Endothelial cell of umbilical vein (primary cell): ENCODE results near the gene TMEM109. TPM values are rescaled to one million over a fixed set of nuclear protein-coding genes. Genes with fewer than 3 reads are reported as not detected.

ENCODE experiments used
- BruUV-seq: library from RNA; stranded (reverse); fragments of 400-500 nt; replicated peaks from 2 replicates; lab custom pipeline; 2021; lab: Mats Ljungman, UMichigan
- CTCF ChIA-PET: fragments of 300-600, 350-600 bp; sonication (Branson Sonifier 250); formaldehyde crosslinking; loops from one replicate; lab custom pipeline; 2021; ENCODE audit warnings: antibody characterized with exemption, inconsistent platforms; lab: Charles Lee
- POLR2A ChIA-PET: fragments of 300-600, 350-600 bp; sonication (Branson Sonifier 250); formaldehyde crosslinking; loops from one replicate; lab custom pipeline; 2021; ENCODE audit warnings: antibody characterized with exemption, inconsistent platforms; lab: Charles Lee
- DNase-seq: peaks from one replicate; pipeline ENCODE4 v3.0.0-alpha.2; 2011; ENCODE audit warnings: low read depth, low spot score
- FAIRE-seq: peaks from 2 replicates; lab custom pipeline; 2011; peaks lifted over from hg19 to GRCh38; lab: Jason Lieb, UNC
- H2AFZ ChIP-seq: 2 replicates; pipeline ENCODE4 v1.6.0; 2012; ENCODE audit warnings: low read depth, low read length, control low read depth, inconsistent platforms
- H3K27ac ChIP-seq: 2 replicates; pipeline ENCODE4 v1.5.1; 2011; ENCODE audit warnings: low read depth, mild to moderate bottlenecking, control low read depth, low read length, moderate library complexity; ENCODE audit not compliant: insufficient read depth
- H3K27me3 ChIP-seq, 2 experiments: 2 replicates each; pipeline versions ENCODE4 v1.6.0 to v1.6.1; 2011; ENCODE audit warnings: low read length in 2 of 2, mixed read lengths in 1 of 2; ENCODE audit not compliant: control insufficient read depth in 2 of 2, insufficient read depth in 2 of 2
- H3K36me3 ChIP-seq, 2 experiments: 2 replicates in 1 of 2; 3 replicates in 1 of 2; pipeline ENCODE4 v1.5.1; 2011; ENCODE audit warnings: low read length in 2 of 2, mild to moderate bottlenecking in 1 of 2, moderate library complexity in 1 of 2; ENCODE audit not compliant: control insufficient read depth in 2 of 2, insufficient read depth in 2 of 2; ENCODE audit errors: extremely low read depth in 1 of 2
- H3K4me1 ChIP-seq: 3 replicates; pipeline ENCODE4 v1.5.1; 2011; ENCODE audit warnings: mild to moderate bottlenecking, low read length; ENCODE audit not compliant: control insufficient read depth, insufficient read depth; ENCODE audit errors: extremely low read depth
- H3K4me2 ChIP-seq: 2 replicates; pipeline ENCODE4 v1.6.1; 2011; ENCODE audit warnings: low read length, control low read depth, mixed read lengths; ENCODE audit not compliant: insufficient read depth
- H3K4me3 ChIP-seq, 3 experiments: fragments of 200-600 bp in 1 of 3; sonication (generic), shearing (Covaris generic) in 1 of 3; replicated peaks in 1 of 3; 2 replicates each; pipeline ENCODE4 v1.5.1; 2011 to 2016; ENCODE audit warnings: control low read depth in 3 of 3, low read length in 3 of 3, mild to moderate bottlenecking in 2 of 3, inconsistent platforms in 1 of 3, low read depth in 1 of 3, moderate library complexity in 1 of 3; ENCODE audit not compliant: insufficient read depth in 1 of 3
- H3K79me2 ChIP-seq: 2 replicates; pipeline ENCODE4 v1.6.0; 2012; ENCODE audit warnings: low read length, inconsistent platforms; ENCODE audit not compliant: control insufficient read depth, insufficient read depth
- H3K9ac ChIP-seq: replicated peaks from 2 replicates; pipeline ENCODE3; 2011; ENCODE audit warnings: low read length, control low read depth; ENCODE audit not compliant: insufficient read depth; ENCODE audit errors: extremely low read depth
- H3K9me1 ChIP-seq: replicated peaks from 3 replicates; pipeline ENCODE4 v1.6.0; 2011; ENCODE audit warnings: mild to moderate bottlenecking, low read length; ENCODE audit not compliant: control insufficient read depth, insufficient read depth; ENCODE audit errors: extremely low read depth
- H3K9me3 ChIP-seq: replicated peaks from 2 replicates; pipeline ENCODE4 v1.5.1; 2012; ENCODE audit warnings: low read length, inconsistent platforms; ENCODE audit not compliant: control insufficient read depth, insufficient read depth
- H4K20me1 ChIP-seq: replicated peaks from 2 replicates; pipeline ENCODE3; 2011; ENCODE audit warnings: mild to moderate bottlenecking, low read length; ENCODE audit not compliant: control insufficient read depth, insufficient read depth; ENCODE audit errors: extremely low read depth
- CTCF ChIP-seq, 2 donors: IDR thresholded peaks; 1 replicate in 1 of 2; 2 replicates in 1 of 2; pipeline ENCODE4 v1.5.1; 2011; ENCODE audit warnings: low read length in 2 of 2, mild to moderate bottlenecking in 2 of 2, moderate library complexity in 2 of 2, control low read depth in 1 of 2, inconsistent platforms in 1 of 2, low read depth in 1 of 2; ENCODE audit not compliant: insufficient read depth in 1 of 2; ENCODE audit errors: extremely low read depth in 1 of 2
- EZH2 ChIP-seq: IDR thresholded peaks from 2 replicates; pipeline ENCODE4 v1.6.1; 2012; ENCODE audit warnings: borderline replicate concordance, low read depth, mild to moderate bottlenecking, moderate library complexity, low read length, inconsistent platforms; ENCODE audit not compliant: severe bottlenecking
- FOS ChIP-seq: IDR thresholded peaks from 2 replicates; pipeline ENCODE4 v1.6.1; 2011; ENCODE audit warnings: mild to moderate bottlenecking, low read length, moderate library complexity, borderline replicate concordance; ENCODE audit not compliant: insufficient read depth
- GATA2 ChIP-seq: IDR thresholded peaks from 2 replicates; pipeline ENCODE4 v1.7.0; 2011; ENCODE audit warnings: low read depth, mild to moderate bottlenecking, moderate library complexity, mixed read lengths, low read length; ENCODE audit not compliant: insufficient read length, insufficient read depth
- JUN ChIP-seq: IDR thresholded peaks from 2 replicates; pipeline ENCODE4 v1.6.1; 2011; ENCODE audit warnings: borderline replicate concordance, low read depth; ENCODE audit not compliant: insufficient read length, insufficient read depth
- MAX ChIP-seq: IDR thresholded peaks from 2 replicates; pipeline ENCODE4 v1.6.1; 2011; ENCODE audit not compliant: insufficient read depth, insufficient read length
- MYC ChIP-seq: IDR thresholded peaks from one replicate; pipeline ENCODE4 v1.6.1; 2011; ENCODE audit warnings: mild to moderate bottlenecking, low read depth, low read length
- POLR2A ChIP-seq: IDR thresholded peaks from 2 replicates; pipeline ENCODE4 v1.6.1; 2012; ENCODE audit warnings: low read depth, mild to moderate bottlenecking, control low read depth, low read length
- POLR2AphosphoS5 ChIP-seq: IDR thresholded peaks from 2 replicates; pipeline ENCODE4 v1.6.1; 2012; ENCODE audit warnings: low read depth, mild to moderate bottlenecking, control low read depth, low read length, moderate library complexity; ENCODE audit not compliant: insufficient read depth
- dilution Hi-C: fragments of 300-500 bp; cut with MboI; formaldehyde crosslinking; loops from one replicate; pipeline ENCODE4 v1.15.0; 2019; ENCODE audit warnings: low sequenced_read_pairs; ENCODE audit not compliant: extremely low pct_ligation_motif_present
- intact Hi-C: fragments of 100-400 bp; cut with micrococcal nuclease; formaldehyde crosslinking; loops from one replicate; pipeline ENCODE4 v1.10.0; 2022
- polyA plus RNA-seq, 4 experiments: library from polyadenylated mRNA; depleted of rRNA in 3 of 4; stranded (reverse) in 3 of 4; unstranded in 1 of 4; fragments of >200 nt; gene quantifications; 2 replicates each; pipeline versions ENCODE4 v1.2.1 to v1.2.3, GENCODE V29; 2011 to 2012; ENCODE audit warnings: missing spikeins in 1 of 4
- total RNA-seq: library from RNA; stranded (reverse); gene quantifications from 2 replicates; pipeline ENCODE4 v1.2.3, GENCODE V29; 2021

Gene TMEM109
- total and polyA plus RNA-seq, 2 donors (not counting 3 experiments of a cell fraction or from before 2014, with no cell fraction given) = 143 to 192 TPM

- Histone ChIP-seq H3K79me2 (no peaks in the 10 kb centered on the region), H3K4me1 (peaks cover 10% of the 10 kb centered on the region), H3K9ac (no peak overlapping the region), H4K20me1 (no peaks in the 10 kb centered on the region), H3K9me3 (no peaks in the 10 kb centered on the region), H3K4me2 (no peak overlapping the region), H3K27me3 (no peaks in the 10 kb centered on the region), H3K9me1 (no peaks in the 10 kb centered on the region), H2AFZ (no peak overlapping the region), H3K4me3 (no peak overlapping the region), H3K27ac (no peak overlapping the region), H3K36me3 (peaks cover 7 to 36% of the 10 kb centered on the region in 2 experiments)
- ChIA-PET CTCF (interaction anchor here (1.0 kb wide), 1 partner anchor 83 kb away, joined by 3 read pairs; no protein-coding TSS in a partner anchor), POLR2A (interaction anchor here (0.6 kb wide), 1 partner anchor 14 kb away, joined by 3 read pairs; no protein-coding TSS in a partner anchor)
- FAIRE-seq (no peak), DNase-seq (no peak)
- intact Hi-C loops = no loop called here
- BruUV-seq = no TSS peak
- TF ChIP-seq JUN (no peak), MYC (no peak), POLR2A (no peak), FOS (no peak), EZH2 (no peak), POLR2AphosphoS5 (no peak), CTCF (IDR thresholded peaks at IDR 0.05; ENCODE audit: extremely low read depth in 1 of 2, insufficient read depth in 1 of 2, low read depth in 1 of 2, low read length in 2 of 2) (no peak), GATA2 (no peak), MAX (no peak)
- dilution Hi-C loops = no loop called here
These were observed 11.9 kb downstream of the TMEM109 start for GRCh38 chr11:60925868-60926267.
